ENCODE data around the gene CBX4.
A peak's percentile ranks its signal among the peaks of the same experiment; 100 is the strongest.

CBX4 gene

DNA sequence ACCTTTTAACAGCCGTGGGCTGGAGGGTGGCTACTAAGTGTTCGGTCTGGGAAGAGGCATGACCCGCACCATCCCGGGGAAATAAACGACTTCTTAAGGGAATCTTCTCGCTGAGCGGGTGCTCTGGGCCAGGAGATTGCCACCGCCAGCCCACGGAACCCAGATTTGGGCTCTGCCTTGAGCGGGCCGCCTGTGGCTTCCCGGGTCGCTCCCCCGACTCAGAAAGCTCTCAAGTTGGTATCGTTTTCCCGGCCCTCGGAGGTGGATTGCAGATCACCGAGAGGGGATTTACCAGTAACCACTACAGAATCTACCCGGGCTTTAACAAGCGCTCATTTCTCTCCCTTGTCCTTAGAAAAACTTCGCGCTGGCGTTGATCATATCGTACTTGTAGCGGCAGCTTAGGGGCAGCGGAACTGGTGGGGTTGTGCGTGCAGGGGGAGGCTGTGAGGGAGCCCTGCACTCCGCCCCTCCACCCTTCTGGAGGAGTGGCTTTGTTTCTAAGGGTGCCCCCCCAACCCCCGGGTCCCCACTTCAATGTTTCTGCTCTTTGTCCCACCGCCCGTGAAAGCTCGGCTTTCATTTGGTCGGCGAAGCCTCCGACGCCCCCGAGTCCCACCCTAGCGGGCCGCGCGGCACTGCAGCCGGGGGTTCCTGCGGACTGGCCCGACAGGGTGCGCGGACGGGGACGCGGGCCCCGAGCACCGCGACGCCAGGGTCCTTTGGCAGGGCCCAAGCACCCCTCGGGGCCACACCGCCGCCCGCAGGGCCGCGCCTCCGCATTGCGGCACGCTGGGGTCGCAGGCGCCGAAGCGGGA lies 3.6 kb upstream of the CBX4 start:
- FAIRE-seq = no peak
- DNase-seq (ENCODE audit: insufficient read length, low spot score) = no peak

DNA sequence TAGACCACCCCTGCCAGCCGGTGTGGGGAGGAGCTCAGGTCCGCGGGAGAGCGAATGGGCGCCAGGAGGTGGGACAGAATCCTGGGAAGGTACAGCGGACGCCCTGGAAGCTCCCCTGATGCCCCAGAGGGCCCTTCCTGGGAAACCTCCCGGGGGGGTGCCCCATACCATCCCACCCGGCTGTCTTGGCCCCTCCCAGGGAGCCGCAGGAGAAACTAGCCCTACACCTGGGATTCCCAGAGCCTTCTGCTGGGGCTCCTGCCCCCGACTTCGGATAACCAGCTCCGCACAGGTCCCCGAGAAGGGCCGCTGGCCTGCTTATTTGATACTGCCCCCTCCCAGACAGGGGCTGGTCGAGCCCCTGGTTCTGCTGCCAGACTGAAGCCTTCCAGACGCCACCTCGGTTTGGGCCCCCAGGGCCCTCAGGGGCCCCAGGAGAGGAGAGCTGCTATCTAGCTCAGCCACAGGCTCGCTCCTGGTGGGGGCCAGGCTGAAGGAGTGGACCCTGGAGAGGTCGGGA lies 3.0 kb upstream of the CBX4 start:
- FAIRE-seq (no peak), DNase-seq (ENCODE audit: insufficient read length, low spot score) (no peak)

DNA sequence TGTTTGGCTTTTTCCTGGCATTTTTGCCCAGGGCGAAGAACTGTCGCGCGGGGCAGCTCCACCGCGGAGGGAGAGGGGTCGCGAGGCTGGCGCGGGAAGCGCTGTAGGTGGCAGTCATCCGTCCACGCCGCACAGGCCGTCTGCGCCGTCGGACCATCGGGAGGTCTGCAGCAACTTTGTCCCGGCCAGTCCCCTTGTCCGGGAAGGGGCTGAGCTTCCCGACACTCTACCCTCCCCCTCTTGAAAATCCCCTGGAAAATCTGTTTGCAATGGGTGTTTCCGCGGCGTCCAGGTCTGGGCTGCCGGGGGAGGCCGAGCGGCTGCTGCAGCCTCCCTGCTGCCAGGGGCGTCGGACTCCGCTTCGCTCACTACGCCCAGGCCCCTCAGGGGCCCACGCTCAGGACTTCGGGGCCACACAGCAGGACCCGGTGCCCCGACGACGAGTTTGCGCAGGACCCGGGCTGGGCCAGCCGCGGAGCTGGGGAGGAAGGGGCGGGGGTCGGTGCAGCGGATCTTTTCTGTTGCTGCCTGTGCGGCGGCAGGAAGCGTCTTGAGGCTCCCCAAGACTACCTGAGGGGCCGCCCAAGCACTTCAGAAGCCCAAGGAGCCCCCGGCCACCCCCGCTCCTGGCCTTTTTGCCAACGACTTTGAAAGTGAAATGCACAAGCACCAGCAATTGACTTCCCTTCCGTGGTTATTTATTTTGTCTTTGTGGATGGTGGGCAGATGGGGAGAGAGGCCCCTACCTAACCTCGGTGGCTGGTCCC lies 2.3 kb upstream of the CBX4 start:
- no peak for DNase-seq (ENCODE audit: insufficient read length, low spot score)
- no peak for FAIRE-seq

DNA sequence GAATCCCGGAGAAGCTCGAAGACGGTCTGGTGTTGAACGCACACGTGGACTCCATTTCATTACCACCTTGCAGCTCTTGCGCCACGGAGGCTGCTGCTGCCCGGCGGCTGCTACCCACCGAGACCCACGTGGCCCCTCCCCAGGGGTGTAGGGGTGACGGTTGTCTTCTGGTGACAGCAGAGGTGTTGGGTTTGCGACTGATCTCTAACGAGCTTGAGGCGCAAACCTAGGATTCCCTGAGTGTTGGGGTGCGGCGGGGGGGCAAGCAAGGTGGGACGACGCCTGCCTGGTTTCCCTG lies 1.7 kb upstream of the CBX4 start:
- DNase-seq (ENCODE audit: insufficient read length, low spot score) = no peak
- no peak for FAIRE-seq

DNA sequence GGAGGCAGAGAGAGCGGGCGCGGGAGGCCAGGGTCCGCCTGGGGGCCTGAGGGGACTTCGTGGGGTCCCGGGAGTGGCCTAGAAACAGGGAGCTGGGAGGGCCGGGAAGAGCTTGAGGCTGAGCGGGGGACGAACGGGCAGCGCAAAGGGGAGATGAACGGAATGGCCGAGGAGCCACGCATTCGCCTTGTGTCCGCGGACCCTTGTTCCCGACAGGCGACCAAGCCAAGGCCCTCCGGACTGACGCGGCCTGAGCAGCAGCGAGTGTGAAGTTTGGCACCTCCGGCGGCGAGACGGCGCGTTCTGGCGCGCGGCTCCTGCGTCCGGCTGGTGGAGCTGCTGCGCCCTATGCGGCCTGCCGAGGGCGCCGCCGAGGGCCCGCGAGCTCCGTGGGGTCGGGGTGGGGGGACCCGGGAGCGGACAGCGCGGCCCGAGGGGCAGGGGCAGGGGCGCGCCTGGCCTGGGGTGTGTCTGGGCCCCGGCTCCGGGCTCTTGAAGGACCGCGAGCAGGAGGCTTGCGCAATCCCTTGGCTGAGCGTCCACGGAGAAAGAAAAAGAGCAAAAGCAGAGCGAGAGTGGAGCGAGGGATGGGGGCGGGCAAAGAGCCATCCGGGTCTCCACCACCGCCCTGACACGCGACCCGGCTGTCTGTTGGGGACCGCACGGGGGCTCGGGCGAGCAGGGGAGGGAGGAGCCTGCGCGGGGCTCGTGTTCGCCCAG lies 1.2 kb upstream of the CBX4 start:
- FAIRE-seq = no peak
- no peak for DNase-seq (ENCODE audit: insufficient read length, low spot score)

DNA sequence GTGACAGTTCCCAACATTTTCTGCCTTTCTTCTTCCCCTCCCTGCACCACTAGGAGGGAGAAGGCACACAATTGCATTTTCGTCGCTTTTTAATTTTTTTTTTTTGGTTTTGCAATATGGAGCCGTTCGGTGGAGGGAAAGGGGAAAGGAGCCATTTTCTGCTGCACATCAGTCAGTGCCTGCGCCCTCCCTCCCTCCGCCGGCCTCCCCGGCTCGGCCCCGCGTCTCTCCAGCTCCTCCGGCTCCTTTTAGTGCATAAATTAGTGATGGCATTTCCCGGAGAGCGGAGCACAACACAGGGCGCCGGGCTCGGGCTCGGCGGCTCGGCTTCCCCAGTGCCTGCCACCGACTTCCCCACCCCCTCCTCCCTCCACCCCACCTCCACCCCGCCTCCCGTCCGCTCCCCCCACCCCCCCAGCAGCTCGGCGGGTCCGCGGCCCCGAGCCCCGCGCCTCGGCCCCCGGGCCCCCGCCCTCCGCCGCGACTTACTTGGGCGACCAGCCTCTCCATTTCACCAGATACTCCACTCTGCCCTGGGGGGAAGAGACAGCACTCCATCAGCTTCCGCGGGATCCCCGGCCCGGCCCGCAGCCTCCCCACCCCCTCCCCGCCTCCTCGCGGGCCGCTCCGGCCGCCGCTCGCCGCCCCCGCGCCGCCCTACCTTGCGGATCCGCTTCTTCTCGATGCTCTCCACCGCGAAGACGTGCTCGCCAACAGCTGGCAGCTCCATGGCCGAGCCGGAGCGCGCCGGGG lies 542 bp downstream of the CBX4 start:
- no peak for DNase-seq (ENCODE audit: insufficient read length, low spot score)
- FAIRE-seq = no peak

DNA sequence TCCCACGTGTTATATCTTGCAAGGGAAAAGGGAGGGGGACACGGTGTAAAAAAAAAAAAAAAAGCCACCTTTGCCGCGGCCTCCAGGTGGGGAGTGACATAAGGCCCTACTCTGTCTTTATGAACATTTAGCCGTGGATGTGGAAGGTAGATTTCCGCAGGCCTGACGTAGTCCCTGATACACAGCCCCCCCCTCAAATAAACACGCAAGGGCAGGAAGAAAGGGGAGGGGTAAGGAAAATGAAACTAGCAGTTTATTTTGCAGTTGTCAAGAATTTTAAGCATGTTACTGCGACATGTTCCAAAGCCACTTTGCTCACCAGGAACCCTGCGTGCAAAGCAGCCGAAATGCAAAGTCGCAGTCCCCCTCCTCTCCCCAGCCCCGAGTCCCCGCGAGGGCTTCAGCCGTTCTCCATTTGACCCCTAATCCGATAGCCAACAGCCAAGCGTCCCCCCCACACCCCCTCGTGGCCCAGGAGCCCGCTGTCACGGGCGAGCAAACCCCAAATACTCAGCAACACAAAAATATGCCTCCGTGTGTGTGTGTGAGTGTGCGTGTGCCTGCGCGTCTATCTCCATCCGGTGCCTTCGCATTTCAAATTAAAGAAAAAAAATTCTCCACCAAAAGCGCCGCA lies 1.2 kb downstream of the CBX4 start:
- no peak for DNase-seq (ENCODE audit: insufficient read length, low spot score)
- FAIRE-seq = peak; percentile 68

DNA sequence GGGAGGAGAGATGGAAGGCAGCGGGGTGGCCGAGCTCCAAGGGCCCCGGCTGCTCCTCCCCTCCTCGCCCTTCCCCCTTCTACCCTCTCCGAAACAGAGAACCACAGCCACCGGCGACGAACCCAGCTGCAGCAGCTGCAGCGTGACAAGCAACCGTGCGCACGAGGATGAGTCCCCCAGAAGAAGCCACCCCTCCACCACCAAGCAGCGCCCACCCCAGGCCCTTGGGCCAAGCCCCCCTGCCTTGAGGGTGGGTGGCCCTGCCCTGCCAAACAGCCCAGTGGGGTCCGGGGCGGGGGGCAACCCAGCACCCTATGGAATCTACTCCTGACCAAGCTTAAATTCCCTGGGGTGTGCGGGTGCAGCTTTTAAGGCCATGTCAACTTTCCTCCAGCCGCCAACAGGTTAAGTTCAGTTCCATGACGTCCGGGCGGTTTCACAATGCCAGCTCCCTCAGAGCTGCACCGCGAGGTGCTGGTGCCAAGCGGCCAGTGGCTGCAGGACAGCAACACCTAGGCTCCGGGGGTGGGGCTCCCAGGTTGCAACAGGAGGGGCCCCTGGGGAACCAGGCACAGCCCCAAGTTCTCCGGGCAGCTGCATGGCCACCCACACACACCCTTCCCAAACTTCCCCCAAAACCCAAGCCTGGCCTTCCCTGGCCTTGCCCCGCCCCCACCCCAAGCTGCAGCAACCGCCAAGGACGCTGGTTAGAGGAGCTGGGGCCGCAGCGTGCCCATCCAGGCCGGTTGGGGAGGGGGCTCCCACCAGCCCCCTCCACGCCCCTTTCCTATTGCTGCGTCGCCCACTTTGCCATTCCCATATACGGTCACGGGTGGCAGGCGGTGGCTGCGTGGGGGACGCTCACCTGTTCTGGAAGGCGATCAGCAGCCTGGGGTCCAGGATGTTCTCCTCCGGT lies 2.0 kb downstream of the CBX4 start:
- DNase-seq (ENCODE audit: insufficient read length, low spot score) (peak; percentile 93), FAIRE-seq (peak; percentile 53)

DNA sequence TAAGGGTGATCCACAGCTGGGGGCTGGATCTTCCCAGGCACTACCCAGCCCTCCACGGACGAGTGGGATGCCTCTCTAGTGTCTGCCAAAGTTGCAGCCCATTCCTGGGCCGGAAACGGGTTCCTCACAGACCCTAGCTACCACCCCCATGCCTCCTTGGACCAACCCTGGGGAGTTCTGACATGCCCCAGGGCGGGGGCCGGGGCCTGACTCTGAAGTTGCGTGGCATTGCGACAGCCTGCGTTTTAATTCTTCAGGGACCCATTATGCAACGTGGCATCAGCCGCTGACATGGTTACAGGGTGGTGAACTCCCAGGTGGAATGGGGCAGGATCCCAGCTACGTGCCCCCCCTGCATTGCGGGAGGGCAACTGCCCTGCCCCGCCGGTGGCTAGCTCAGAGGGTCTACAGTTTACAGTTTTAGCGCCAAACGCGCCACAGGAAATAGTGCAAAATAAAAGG lies 2.7 kb downstream of the CBX4 start:
- no peak for DNase-seq (ENCODE audit: insufficient read length, low spot score)
- no peak for FAIRE-seq

DNA sequence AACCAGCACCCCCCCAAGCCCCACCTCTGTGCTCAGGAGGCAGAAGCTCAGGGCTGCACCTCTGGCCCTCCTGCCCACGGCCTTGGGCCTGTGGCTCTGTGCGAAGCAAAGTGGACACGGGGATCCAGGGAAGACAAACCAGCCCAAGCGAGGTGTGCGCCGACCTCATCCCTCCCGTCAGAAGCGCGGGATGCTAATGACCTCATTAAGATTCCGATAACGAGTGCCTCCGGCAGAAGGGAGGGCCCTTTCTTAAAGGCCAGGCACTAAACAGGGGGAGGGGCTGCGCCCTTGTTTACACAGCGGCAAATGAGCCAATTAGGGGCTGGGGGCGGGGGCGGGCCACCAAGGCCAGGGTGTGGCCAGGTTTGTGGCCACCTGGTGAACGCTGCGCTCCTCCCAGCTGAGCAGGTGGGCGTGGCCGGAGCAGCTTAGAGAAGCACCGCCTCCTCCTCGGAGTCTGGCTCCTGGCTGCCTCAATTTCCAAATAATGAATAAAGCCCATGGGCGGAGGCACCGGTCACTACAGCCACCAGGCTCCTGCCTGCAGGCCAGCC lies 3.2 kb downstream of the CBX4 start:
- no peak for FAIRE-seq
- DNase-seq (ENCODE audit: insufficient read length, low spot score) = no peak

DNA sequence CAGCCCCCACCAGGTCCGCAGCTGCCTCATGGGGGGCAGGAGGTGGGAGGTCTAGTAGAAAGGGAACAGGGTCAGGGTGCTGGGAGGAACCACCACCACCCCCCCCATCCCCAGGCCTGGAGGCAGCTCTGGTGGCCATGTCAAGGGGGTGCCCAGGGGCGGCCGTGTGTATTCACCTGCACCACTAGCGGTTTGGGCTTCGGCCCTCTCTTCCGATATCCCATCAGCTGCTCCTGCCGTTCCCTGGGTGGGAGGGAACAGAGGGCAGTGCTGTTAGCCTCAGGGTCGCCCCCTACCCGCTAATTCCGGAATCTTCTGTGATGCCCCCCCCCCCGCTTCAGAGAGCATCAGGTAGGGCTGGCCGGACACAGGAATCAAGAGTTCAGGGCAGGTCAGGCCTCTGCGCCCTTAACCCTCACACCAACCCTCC lies 3.8 kb downstream of the CBX4 start:
- no peak for DNase-seq (ENCODE audit: insufficient read length, low spot score)
- FAIRE-seq = no peak

DNA sequence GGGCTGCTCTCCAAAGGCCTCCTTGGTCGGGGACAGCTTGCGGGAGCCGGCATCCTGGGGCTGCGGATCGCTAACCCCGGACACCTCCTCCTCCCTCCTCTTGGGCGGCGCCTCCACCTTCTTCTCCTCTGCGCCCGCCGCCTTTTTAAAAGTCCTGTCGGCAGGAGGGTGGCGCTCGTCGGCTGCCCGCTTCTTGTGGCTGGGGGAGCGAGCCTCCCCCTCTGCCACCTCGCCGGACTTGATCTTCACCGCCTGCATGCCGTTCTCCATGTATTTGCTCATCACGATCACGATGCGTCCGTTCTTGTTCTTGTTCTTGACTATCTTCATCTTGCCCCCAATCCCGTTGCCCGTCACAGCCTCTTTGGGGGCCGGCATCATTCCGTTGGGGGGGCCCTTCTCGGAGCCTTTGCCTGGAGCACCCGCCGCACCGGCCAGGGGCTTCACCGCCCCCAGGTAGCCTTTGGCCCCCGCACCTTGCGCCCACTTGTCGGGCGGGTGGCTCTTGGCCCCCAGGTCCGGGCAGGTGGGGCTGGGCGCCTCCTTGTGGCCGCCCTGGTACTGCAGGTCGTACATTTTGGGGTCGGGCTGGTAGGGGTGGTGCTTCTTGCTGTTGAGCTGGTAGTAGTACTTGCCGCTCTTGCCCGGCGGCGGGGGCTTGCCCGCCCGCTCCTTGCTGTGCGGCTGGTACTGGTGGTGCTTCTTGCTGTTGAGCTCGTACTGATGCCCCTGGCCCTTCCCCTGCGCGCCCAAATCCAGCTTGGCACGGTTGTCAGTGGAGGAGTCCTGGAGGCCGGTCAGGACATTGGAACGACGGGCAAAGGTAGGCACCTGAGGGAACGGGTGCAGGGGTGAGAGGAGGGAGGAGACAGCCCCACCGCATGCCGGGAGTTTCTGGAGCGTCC lies 4.4 kb downstream of the CBX4 start:
- DNase-seq (ENCODE audit: insufficient read length, low spot score) = no peak
- FAIRE-seq = no peak

DNA sequence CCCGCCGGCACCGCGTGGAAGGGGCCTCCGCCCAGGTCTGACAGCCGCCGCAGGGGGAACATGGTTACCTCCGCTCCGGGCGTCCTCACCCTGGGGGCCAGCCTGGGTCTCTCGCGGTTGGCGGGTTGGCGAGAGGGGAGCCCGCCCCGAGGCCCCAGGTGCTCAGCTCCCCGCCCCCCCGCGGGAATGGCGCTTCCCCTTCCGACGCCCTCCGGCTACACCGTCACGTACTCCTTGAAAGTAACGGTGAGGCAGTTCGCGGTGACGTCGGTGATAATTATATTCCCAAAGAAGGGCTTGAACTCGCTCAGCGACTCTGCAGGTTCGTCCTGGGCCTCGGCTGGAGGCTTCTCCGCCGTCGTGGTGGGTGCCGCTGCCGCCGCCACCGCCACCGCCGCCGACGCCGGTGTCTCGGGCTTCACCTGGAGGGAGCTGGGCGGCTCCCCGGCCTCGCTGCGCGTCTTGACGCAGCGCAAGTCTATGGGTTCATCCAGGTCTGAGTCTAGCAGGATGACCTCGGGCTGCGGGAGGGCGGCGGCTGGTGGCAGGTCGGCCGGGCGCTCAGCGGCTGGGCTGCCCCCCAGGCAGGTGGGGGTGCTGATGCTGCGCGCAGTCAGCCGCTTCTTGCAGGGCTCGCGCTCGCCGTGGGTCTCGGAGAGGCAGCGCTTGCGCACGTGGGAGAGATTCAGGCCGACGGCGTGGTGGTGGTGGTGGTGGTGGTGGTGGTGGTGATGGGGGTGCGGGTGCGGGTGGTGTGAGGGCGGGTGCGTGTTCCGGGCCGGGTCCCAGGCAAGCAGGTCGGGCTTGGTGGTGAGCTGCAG lies 5.3 kb downstream of the CBX4 start:
- DNase-seq (ENCODE audit: insufficient read length, low spot score) (no peak), FAIRE-seq (no peak)

DNA sequence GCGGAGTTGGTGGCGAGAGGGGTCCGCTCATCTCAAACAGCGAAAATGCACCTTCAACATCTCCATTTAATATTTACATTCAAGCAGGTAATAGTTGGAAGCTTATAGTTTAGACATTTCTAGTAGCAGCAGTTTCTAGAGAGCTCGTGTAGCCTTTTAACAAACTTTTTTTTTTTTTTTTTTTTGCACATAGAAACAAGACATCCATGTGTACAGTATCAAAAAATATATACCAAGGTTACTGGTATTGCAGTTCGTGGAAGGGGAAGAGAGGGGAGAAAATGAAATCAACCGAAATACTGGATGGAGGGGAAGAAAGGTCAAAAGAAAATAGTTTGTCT lies 6.2 kb downstream of the CBX4 start:
- FAIRE-seq (no peak), DNase-seq (ENCODE audit: insufficient read length, low spot score) (no peak)

DNA sequence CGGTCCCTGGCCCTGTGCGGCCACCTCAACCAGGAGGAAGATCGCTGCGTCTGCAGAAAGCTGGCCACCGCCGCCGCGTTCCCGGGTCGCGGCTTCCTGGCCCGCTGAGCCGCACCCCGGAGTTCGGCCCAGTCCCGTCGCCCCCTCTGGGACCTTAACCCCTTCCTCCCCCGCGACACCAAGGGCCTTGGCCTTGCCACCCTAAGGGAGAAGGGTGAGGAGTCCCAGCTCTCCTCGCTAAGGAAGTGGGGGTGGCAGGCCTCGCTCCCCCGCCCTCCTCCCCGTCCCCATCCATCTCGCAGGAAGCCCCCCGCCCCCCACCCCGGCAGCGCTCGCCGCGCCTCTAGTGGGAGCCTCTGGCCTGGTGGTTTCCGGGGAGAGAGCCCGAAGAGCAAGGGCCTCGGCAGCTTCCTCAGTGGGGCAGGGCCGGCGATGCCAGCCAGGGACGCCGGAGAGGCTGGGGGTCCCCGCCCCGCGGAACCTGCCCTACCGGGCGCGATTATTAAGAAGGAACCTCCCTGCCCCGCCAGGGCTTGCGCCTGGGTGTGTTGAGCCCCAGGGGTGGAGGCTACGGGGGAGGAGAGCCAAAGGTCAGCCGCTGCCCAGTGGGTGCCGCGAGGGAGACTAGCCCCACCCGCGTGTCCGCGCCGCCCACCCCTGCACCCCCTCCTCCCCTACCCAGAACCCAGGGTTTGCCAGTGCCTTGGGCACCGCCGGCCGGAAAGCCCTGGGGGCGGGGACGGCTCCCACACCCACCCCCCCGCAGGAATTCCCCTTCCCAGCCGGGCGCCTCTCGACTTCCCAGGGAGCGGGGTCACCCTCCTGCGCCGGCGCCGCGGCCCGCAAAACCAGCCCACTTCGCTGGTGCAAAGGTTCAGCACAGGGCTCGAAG lies 6.8 kb downstream of the CBX4 start:
- FAIRE-seq (no peak), DNase-seq (ENCODE audit: insufficient read length, low spot score) (no peak)

All from GM19239 (cell line).